ENCODE data around the gene FMN1. TPM values are rescaled to one million over a fixed set of nuclear protein-coding genes. Genes with fewer than 3 reads are reported as not detected.

FMN1 gene
- total and polyA plus RNA-seq, 7 donors, result 3.0 to 19.9 (median 6.7) TPM

- H3K36me3 ChIP-seq, result no peaks in the 10 kb centered on the region
- H3K27me3 ChIP-seq, result no peaks in the 10 kb centered on the region
- no peaks in the 10 kb centered on the region for H3K9me3 ChIP-seq
- peak overlapping the region in 3 of 4 donors; percentile 22 to 56 (median 42) for H3K27ac ChIP-seq
- WGBS, 2 donors, result 83 to 88% methylated on average over 4 of the region's 4 CpGs
- TF ChIP-seq, protein P1, sequence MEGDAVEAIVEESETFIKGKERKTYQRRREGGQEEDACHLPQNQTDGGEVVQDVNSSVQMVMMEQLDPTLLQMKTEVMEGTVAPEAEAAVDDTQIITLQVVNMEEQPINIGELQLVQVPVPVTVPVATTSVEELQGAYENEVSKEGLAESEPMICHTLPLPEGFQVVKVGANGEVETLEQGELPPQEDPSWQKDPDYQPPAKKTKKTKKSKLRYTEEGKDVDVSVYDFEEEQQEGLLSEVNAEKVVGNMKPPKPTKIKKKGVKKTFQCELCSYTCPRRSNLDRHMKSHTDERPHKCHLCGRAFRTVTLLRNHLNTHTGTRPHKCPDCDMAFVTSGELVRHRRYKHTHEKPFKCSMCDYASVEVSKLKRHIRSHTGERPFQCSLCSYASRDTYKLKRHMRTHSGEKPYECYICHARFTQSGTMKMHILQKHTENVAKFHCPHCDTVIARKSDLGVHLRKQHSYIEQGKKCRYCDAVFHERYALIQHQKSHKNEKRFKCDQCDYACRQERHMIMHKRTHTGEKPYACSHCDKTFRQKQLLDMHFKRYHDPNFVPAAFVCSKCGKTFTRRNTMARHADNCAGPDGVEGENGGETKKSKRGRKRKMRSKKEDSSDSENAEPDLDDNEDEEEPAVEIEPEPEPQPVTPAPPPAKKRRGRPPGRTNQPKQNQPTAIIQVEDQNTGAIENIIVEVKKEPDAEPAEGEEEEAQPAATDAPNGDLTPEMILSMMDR (IDR thresholded peaks at IDR 0.05), result no peak
- TF ChIP-seq POLR2A (IDR thresholded peaks at IDR 0.05) (no peak), EP300 (IDR thresholded peaks at IDR 0.05) (no peak), POLR2AphosphoS5 (IDR thresholded peaks at IDR 0.05) (no peak)
- intact Hi-C loops (cut with DNase I), result no loop called here
- H3K4me1 ChIP-seq, result peaks cover 0 to 15% (median 3%) of the 10 kb centered on the region in 4 donors
- H3K4me3 ChIP-seq, result no peak overlapping the region
- DNase-seq, result no peak
These were observed 285.6 kb downstream of the FMN1 start for GRCh38 chr15:32908872-32909271.

- TF ChIP-seq POLR2AphosphoS5 (IDR thresholded peaks at IDR 0.05), result no peak
- no peak for TF ChIP-seq POLR2A (IDR thresholded peaks at IDR 0.05)
- TF ChIP-seq EP300 (IDR thresholded peaks at IDR 0.05), result no peak
- TF ChIP-seq, protein P1 (IDR thresholded peaks at IDR 0.05), result no peak
- DNase-seq, result no peak
- WGBS, 2 donors, result 48 to 81% methylated on average over 5 of the region's 5 CpGs
- Histone ChIP-seq H3K27me3 (no peaks in the 10 kb centered on the region), H3K4me1 (peaks cover 0 to 15% (median 3%) of the 10 kb centered on the region in 4 donors), H3K27ac (peak overlapping the region in 3 of 4 donors; percentile 22 to 56 (median 42)), H3K36me3 (no peaks in the 10 kb centered on the region), H3K9me3 (no peaks in the 10 kb centered on the region), H3K4me3 (no peak overlapping the region)
- intact Hi-C loops (cut with DNase I), result no loop called here
These were observed 286.2 kb downstream of the FMN1 start for GRCh38 chr15:32908135-32908801.

- no peak for TF ChIP-seq POLR2A (IDR thresholded peaks at IDR 0.05)
- TF ChIP-seq, protein P1 (IDR thresholded peaks at IDR 0.05), result no peak
- TF ChIP-seq EP300 (IDR thresholded peaks at IDR 0.05), result no peak
- TF ChIP-seq POLR2AphosphoS5 (IDR thresholded peaks at IDR 0.05), result no peak
- intact Hi-C loops (cut with DNase I), result no loop called here
- no peaks in the 10 kb centered on the region for H3K36me3 ChIP-seq
- H3K27me3 ChIP-seq, result no peaks in the 10 kb centered on the region
- no peaks in the 10 kb centered on the region for H3K9me3 ChIP-seq
- no peak for DNase-seq
- WGBS, 2 donors, result 88 to 90% methylated on average over 4 of the region's 4 CpGs
- no peak overlapping the region for H3K27ac ChIP-seq
- no peak overlapping the region for H3K4me3 ChIP-seq
- peaks cover 0 to 15% (median 3%) of the 10 kb centered on the region in 4 donors for H3K4me1 ChIP-seq
These were observed 289.0 kb downstream of the FMN1 start for GRCh38 chr15:32905481-32905880.

GRCh38 chr15:32904448-32904847, 290.1 kb downstream of the FMN1 start:
- WGBS, 2 donors, result 89 to 97% methylated on average over 2 of the region's 2 CpGs
- no peak for DNase-seq

More at GRCh38 chr15:32904448-32904847, 290.1 kb downstream of the FMN1 start:
- no peaks in the 10 kb centered on the region for H3K27me3 ChIP-seq
- TF ChIP-seq EP300 (IDR thresholded peaks at IDR 0.05), result no peak
- TF ChIP-seq POLR2AphosphoS5 (IDR thresholded peaks at IDR 0.05), result no peak
- TF ChIP-seq, protein P1 (IDR thresholded peaks at IDR 0.05), result no peak
- TF ChIP-seq POLR2A (IDR thresholded peaks at IDR 0.05), result no peak
- H3K4me3 ChIP-seq, result no peak overlapping the region
- H3K4me1 ChIP-seq, result peaks cover 0 to 15% (median 3%) of the 10 kb centered on the region in 4 donors
- intact Hi-C loops (cut with DNase I), result no loop called here
- no peaks in the 10 kb centered on the region for H3K9me3 ChIP-seq
- no peaks in the 10 kb centered on the region for H3K36me3 ChIP-seq
- no peak overlapping the region for H3K27ac ChIP-seq
